Gastrocnemius medialis (tissue), 4 donors: ENCODE results near the gene RALGAPA2.

Source experiments
- POLR2A ChIP-seq, 2 donors: fragments of 450-650 bp; IDR thresholded peaks; one replicate each; pipeline ENCODE4 v1.6.1; 2017; ENCODE audit warnings: antibody characterized with exemption in 2 of 2, mild to moderate bottlenecking in 2 of 2, moderate library complexity in 2 of 2
- TF ChIP-seq, protein P1 (sequence below), 5 experiments: fragments of 450-650 bp in 3 of 5; fragments of 200-600 bp in 2 of 5; sonication (generic) in 2 of 5; IDR thresholded peaks in 4 of 5; conservative IDR thresholded peaks in 1 of 5; 1 replicate in 4 of 5; 2 replicates in 1 of 5; pipeline ENCODE4 v1.5.1; 2016 to 2019; ENCODE audit warnings: antibody characterized with exemption in 5 of 5, mild to moderate bottlenecking in 3 of 5, moderate library complexity in 3 of 5

DNA sequence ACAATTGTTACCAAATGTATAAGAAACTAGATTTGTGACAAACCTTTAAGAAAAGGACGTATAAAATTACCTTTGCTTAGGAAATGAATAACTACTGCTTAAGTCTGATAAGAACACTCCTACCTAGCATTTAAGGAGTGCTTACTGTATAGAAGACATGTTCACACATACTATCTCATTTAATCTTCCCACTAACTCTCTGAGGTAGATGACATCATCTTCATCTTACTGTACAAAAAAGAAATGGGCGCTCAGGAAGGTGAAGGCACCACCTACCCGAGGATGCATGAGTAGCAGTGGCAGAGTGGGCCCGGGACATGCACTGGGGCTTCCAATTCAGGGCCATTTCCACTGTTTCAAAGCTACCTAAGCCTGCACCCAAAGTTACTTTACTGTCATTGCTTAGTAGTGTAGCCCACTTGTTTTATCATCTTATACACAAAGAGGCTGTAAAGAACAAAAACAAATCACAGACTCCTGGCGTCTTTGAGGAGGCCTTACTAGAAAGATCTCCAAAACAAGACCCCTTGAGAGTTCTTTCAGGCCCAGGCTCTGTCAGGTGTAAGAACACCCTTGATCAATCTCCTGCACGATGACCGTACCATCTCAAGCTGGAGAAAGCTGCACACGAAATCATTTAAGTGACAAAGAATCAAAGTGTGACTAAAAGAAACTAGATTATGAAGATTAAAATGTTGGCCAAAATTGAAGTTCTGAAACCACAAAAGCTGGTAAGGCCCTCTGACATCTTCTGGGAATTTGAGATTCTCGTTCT lies 216.5 kb downstream of the RALGAPA2 start:
- no peak for TF ChIP-seq POLR2A (IDR thresholded peaks at IDR 0.05)
- TF ChIP-seq, protein P1, sequence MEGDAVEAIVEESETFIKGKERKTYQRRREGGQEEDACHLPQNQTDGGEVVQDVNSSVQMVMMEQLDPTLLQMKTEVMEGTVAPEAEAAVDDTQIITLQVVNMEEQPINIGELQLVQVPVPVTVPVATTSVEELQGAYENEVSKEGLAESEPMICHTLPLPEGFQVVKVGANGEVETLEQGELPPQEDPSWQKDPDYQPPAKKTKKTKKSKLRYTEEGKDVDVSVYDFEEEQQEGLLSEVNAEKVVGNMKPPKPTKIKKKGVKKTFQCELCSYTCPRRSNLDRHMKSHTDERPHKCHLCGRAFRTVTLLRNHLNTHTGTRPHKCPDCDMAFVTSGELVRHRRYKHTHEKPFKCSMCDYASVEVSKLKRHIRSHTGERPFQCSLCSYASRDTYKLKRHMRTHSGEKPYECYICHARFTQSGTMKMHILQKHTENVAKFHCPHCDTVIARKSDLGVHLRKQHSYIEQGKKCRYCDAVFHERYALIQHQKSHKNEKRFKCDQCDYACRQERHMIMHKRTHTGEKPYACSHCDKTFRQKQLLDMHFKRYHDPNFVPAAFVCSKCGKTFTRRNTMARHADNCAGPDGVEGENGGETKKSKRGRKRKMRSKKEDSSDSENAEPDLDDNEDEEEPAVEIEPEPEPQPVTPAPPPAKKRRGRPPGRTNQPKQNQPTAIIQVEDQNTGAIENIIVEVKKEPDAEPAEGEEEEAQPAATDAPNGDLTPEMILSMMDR (IDR thresholded peaks at IDR 0.05 in 4 of 5, conservative IDR thresholded peaks at IDR 0.05 in 1 of 5) = no peak
